GM12892 (cell line): ENCODE results near the gene SHROOM2.

Experiments used
- POLR2A ChIP-seq: IDR thresholded peaks from 2 replicates; pipeline ENCODE4 v1.6.1; 2011; ENCODE audit warnings: low read depth, low read length, control low read depth
- POLR2AphosphoS5 ChIP-seq: IDR thresholded peaks from 2 replicates; pipeline ENCODE4 v1.6.1; 2011; ENCODE audit warnings: low read depth, low read length, control low read depth

DNA sequence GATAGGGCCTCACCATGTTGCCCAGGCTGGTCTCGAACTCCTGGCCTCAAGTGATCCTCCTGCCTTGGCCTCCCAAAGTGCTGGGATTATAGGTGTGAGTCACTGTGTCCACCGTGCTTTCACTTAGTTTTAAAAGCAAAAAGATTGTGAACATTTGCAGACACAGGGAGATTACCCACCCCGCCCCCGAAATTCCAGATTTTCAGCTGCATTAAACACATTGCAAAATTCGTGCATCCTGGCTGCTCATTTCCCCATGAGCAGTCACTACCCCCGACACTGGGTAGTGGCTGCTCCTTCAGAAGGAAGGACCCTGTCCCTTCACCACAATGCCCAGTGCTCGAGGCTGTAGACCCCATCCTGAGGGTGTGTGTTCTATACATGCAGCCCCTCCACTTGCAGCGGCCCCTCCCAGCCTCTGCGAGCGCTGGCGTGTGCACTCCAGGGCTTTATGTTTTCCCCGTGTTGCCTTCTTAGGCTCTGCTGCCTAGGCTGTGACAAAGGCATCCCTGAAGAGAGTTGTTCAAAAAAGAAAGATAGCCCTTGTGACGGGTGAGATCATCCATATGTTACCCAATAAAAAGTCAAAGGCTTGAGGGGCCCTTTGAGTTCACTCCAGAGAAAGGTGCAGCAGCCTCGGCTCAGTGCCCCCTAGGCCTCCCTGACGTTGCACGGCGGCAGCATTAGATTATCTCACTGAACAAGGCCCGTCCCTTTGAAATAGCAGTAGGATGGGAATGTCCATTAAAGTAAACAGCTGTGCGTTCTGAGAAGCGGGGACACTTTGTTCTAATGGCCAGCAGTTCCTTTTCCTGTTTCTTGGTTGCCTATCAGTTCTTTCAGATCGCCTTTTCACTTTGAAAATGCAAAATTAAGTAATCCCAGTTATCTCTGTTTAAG is 71.6 kb downstream of the SHROOM2 start:
- TF ChIP-seq POLR2A (no peak), POLR2AphosphoS5 (no peak)
